Left lung (tissue), 10 donors: ENCODE data around the gene WDR26. TPM values are rescaled to one million over a fixed set of nuclear protein-coding genes. Genes with fewer than 3 reads are reported as not detected.

Source experiments
- ATAC-seq: fragments of 200-7000 bp; cut with Tn5 transposase; one replicate; pipeline ENCODE4 v1.9.1; 2020; ENCODE audit warnings: moderate library complexity
- DNase-seq, 4 donors: peaks; one replicate each; pipeline ENCODE4 v3.0.0-alpha.2; 2013 to 2020
- H3K27ac ChIP-seq, 2 donors: fragments of 200-600 bp; sonication (generic) in 1 of 2; one replicate each; pipeline versions ENCODE4 v1.5.0 to v1.8.0; 2020 to 2021
- H3K27me3 ChIP-seq, 2 donors: fragments of 200-600 bp; sonication (generic) in 1 of 2; one replicate each; pipeline versions ENCODE4 v1.5.0 to v1.8.0; 2020 to 2021
- H3K36me3 ChIP-seq, 2 donors: fragments of 200-600 bp; sonication (generic) in 1 of 2; one replicate each; pipeline versions ENCODE4 v1.5.0 to v1.8.0; 2020 to 2021
- H3K4me1 ChIP-seq, 2 donors: fragments of 200-600 bp; one replicate each; pipeline ENCODE4 v1.8.0; 2021
- H3K4me3 ChIP-seq, 2 donors: fragments of 200-600 bp; sonication (generic) in 1 of 2; one replicate each; pipeline versions ENCODE4 v1.5.0 to v1.8.0; 2020 to 2021; ENCODE audit warnings: mild to moderate bottlenecking in 1 of 2
- H3K9me3 ChIP-seq, 2 donors: fragments of 200-600 bp; sonication (generic) in 1 of 2; one replicate each; pipeline versions ENCODE4 v1.5.0 to v1.8.0; 2020 to 2021
- CTCF ChIP-seq, 2 donors: fragments of 200-600 bp; sonication (generic) in 1 of 2; IDR thresholded peaks; one replicate each; pipeline versions ENCODE4 v1.5.0 to v1.8.0; 2021; ENCODE audit warnings: antibody characterized with exemption in 2 of 2
- intact Hi-C, 2 donors: fragments of 100-400 bp; cut with DNase I; formaldehyde crosslinking; loops; one replicate each; pipeline versions ENCODE4 v1.11.2 to v1.14.2; 2022
- polyA plus RNA-seq, 6 donors: library from polyadenylated mRNA; unstranded; fragments of 120-200 nt; gene quantifications; one replicate each; pipeline ENCODE4 v1.2.1, GENCODE V29; 2013; ENCODE audit not compliant: insufficient read length in 6 of 6
- total RNA-seq, 2 donors: library from RNA; stranded (reverse); fragmentation: NEBNext Ultra II Directional; extraction: Animal tissue kit (Norgen Biotek cat#: 25700); gene quantifications; one replicate each; pipeline ENCODE4 v1.2.1, GENCODE V29; 2021
- donor health status: DM: no; HTN: yes; CAD: no.
- donor health status: DM: no; HTN: no; CAD: no.

Gene WDR26
- total and polyA plus RNA-seq, 8 donors: 84.5 to 108 (median 97.5) TPM

GRCh38 chr1:224472806-224473205 is 38.2 kb upstream of the WDR26 start:
- intact Hi-C loops: no loop called here
- Histone ChIP-seq H3K36me3 (no peaks in the 10 kb centered on the region), H3K9me3 (no peaks in the 10 kb centered on the region), H3K27me3 (no peaks in the 10 kb centered on the region), H3K4me3 (no peak overlapping the region), H3K27ac (no peak overlapping the region), H3K4me1 (no peaks in the 10 kb centered on the region)
- no peak for ATAC-seq
- no peak for TF ChIP-seq CTCF (IDR thresholded peaks at IDR 0.05)
- no peak for DNase-seq

- Histone ChIP-seq H3K36me3 (no peaks in the 10 kb centered on the region), H3K27ac (no peak overlapping the region), H3K4me1 (no peaks in the 10 kb centered on the region), H3K9me3 (no peaks in the 10 kb centered on the region), H3K27me3 (no peaks in the 10 kb centered on the region), H3K4me3 (no peak overlapping the region)
- intact Hi-C loops: no loop called here
- ATAC-seq: no peak
- no peak for TF ChIP-seq CTCF (IDR thresholded peaks at IDR 0.05)
- DNase-seq: no peak
Measured at GRCh38 chr1:224466154-224466553, 31.6 kb upstream of the WDR26 start.

GRCh38 chr1:224459966-224460365 is 25.4 kb upstream of the WDR26 start:
- Histone ChIP-seq H3K4me3 (no peak overlapping the region), H3K4me1 (peaks cover 9 to 38% of the 10 kb centered on the region in 2 donors), H3K9me3 (no peaks in the 10 kb centered on the region), H3K27ac (peak overlapping the region; percentile 41 to 53), H3K27me3 (no peaks in the 10 kb centered on the region), H3K36me3 (no peaks in the 10 kb centered on the region)
- no peak for DNase-seq
- no peak for ATAC-seq
- no peak for TF ChIP-seq CTCF (IDR thresholded peaks at IDR 0.05)
- intact Hi-C loops: no loop called here

GRCh38 chr1:224458996-224459395 is 24.4 kb upstream of the WDR26 start:
- ATAC-seq: no peak
- peak in 1 of 4 donors; percentile 25 for DNase-seq
- Histone ChIP-seq H3K4me1 (peaks cover 9 to 38% of the 10 kb centered on the region in 2 donors), H3K27me3 (no peaks in the 10 kb centered on the region), H3K27ac (peak overlapping the region; percentile 41 to 53), H3K36me3 (no peaks in the 10 kb centered on the region), H3K9me3 (no peaks in the 10 kb centered on the region), H3K4me3 (no peak overlapping the region)
- intact Hi-C loops: no loop called here
- TF ChIP-seq CTCF (IDR thresholded peaks at IDR 0.05): no peak

GRCh38 chr1:224458296-224458695 is 23.7 kb upstream of the WDR26 start:
- Histone ChIP-seq H3K9me3 (no peaks in the 10 kb centered on the region), H3K27me3 (no peaks in the 10 kb centered on the region), H3K4me1 (peaks cover 9 to 38% of the 10 kb centered on the region in 2 donors), H3K36me3 (no peaks in the 10 kb centered on the region), H3K27ac (no peak overlapping the region), H3K4me3 (no peak overlapping the region)
- no peak for DNase-seq
- no peak for ATAC-seq
- TF ChIP-seq CTCF (IDR thresholded peaks at IDR 0.05): no peak
- intact Hi-C loops: no loop called here
